Epithelial cell of esophagus (primary cell): ENCODE results near the gene SOX5.
"Not testable (repeated sequence)": the region's sequence is repeated elsewhere in the genome, so short reads cannot be mapped to it uniquely, and the experiment has no call there.

ENCODE experiments used
- DNase-seq: peaks from one replicate; pipeline ENCODE4 v3.0.0; 2010; ENCODE audit warnings: low read depth
- H3K4me3 ChIP-seq: 2 replicates; pipeline ENCODE4 v1.5.1; 2011; ENCODE audit warnings: mild to moderate bottlenecking, low read length, control low read depth
- CTCF ChIP-seq: IDR thresholded peaks from 2 replicates; pipeline ENCODE4 v1.5.1; 2011; ENCODE audit warnings: low read depth, mild to moderate bottlenecking, low read length, control low read depth, inconsistent platforms; ENCODE audit not compliant: insufficient read depth; ENCODE audit errors: missing control alignments

The SOX5 gene

GRCh38 chr12:23731035-23731434 lies 218.4 kb downstream of the SOX5 start:
- DNase-seq, result no peak
- H3K4me3 ChIP-seq, result no peak overlapping the region
- TF ChIP-seq CTCF, result no peak

GRCh38 chr12:23729359-23729758 lies 220.1 kb downstream of the SOX5 start:
- no peak overlapping the region for H3K4me3 ChIP-seq
- peak; percentile 72 for DNase-seq
- no peak for TF ChIP-seq CTCF

GRCh38 chr12:23726646-23727045 lies 222.8 kb downstream of the SOX5 start:
- no peak overlapping the region for H3K4me3 ChIP-seq
- DNase-seq, result no peak
- no peak for TF ChIP-seq CTCF

GRCh38 chr12:23722655-23723054 lies 226.8 kb downstream of the SOX5 start:
- no peak for TF ChIP-seq CTCF
- no peak for DNase-seq
- no peak overlapping the region for H3K4me3 ChIP-seq

GRCh38 chr12:23721268-23721667 lies 228.2 kb downstream of the SOX5 start:
- H3K4me3 ChIP-seq, result no peak overlapping the region
- TF ChIP-seq CTCF, result no peak
- no peak for DNase-seq

- DNase-seq, result no peak
- H3K4me3 ChIP-seq, result no peak overlapping the region
- TF ChIP-seq CTCF, result no peak
Observed at GRCh38 chr12:23719493-23719892, 230.0 kb downstream of the SOX5 start.

GRCh38 chr12:23710361-23710760 lies 239.1 kb downstream of the SOX5 start:
- DNase-seq, H3K4me3 ChIP-seq: not testable (repeated sequence)
